ENCODE measurements around the gene ADGRA3. TPM values are rescaled to one million over a fixed set of nuclear protein-coding genes. Genes with fewer than 3 reads are reported as not detected.
A peak's percentile ranks its signal among the peaks of the same experiment; 100 is the strongest.

ADGRA3 gene
- total RNA-seq, 4 donors from 2014 or later = 19.6 to 58.2 (median 35.1) TPM

DNA sequence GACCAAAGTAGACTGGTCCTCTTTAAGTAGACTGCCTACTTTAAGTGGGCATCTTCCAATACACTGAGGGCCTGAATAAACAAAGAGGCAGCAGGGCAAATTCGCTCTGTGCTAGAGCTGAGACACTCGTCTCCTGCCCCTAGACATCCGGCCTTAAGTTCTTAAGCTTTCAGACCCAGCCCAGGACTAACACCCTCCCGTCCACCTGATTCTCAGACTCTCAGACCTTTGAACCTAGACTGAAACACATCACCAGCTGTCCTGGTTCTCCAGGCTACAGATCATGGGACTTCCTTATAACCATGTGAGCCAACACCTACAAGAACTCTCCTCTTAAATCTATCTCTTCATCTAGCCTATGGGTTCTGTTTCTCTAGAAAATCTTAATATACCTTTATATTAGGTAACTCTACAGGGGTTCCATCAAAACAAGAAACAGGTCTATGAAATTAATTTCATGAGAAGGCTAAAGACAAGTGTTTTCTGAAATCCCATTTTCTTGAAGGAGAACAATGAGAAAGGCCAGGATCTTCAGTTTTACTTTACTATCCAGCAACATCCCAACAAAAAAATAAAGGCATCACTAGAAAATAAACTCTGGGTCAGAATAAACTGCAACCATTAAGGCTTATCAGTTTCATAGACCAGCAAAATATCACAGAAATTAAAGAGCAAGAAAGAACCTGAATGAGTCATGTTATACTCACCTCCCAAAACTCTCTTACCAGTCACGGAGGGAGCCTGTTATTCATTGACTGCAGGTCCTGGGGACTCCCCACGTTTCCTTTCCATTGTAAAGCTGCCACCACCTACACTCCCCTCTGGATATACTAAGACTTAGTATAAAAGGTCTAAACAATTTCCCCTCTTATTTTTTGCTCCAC lies 14.8 kb downstream of the ADGRA3 start:
- Histone ChIP-seq H3K4me3 (no peak overlapping the region), H3K27ac (peak overlapping the region in 3 of 4 donors; percentile 51 to 84 (median 75)), H3K4me1 (peaks cover 0 to 21% (median 0%) of the 10 kb centered on the region in 4 donors), H3K27me3 (no peaks in the 10 kb centered on the region), H3K36me3 (no peaks in the 10 kb centered on the region), H3K9me3 (no peaks in the 10 kb centered on the region)
- peak in 1 of 2 donors; percentile 56 for TF ChIP-seq POLR2A (IDR thresholded peaks at IDR 0.05)
- TF ChIP-seq, protein P1, sequence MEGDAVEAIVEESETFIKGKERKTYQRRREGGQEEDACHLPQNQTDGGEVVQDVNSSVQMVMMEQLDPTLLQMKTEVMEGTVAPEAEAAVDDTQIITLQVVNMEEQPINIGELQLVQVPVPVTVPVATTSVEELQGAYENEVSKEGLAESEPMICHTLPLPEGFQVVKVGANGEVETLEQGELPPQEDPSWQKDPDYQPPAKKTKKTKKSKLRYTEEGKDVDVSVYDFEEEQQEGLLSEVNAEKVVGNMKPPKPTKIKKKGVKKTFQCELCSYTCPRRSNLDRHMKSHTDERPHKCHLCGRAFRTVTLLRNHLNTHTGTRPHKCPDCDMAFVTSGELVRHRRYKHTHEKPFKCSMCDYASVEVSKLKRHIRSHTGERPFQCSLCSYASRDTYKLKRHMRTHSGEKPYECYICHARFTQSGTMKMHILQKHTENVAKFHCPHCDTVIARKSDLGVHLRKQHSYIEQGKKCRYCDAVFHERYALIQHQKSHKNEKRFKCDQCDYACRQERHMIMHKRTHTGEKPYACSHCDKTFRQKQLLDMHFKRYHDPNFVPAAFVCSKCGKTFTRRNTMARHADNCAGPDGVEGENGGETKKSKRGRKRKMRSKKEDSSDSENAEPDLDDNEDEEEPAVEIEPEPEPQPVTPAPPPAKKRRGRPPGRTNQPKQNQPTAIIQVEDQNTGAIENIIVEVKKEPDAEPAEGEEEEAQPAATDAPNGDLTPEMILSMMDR (IDR thresholded peaks at IDR 0.05) = no peak
- peak in 1 of 3 donors; percentile 77 for DNase-seq

DNA sequence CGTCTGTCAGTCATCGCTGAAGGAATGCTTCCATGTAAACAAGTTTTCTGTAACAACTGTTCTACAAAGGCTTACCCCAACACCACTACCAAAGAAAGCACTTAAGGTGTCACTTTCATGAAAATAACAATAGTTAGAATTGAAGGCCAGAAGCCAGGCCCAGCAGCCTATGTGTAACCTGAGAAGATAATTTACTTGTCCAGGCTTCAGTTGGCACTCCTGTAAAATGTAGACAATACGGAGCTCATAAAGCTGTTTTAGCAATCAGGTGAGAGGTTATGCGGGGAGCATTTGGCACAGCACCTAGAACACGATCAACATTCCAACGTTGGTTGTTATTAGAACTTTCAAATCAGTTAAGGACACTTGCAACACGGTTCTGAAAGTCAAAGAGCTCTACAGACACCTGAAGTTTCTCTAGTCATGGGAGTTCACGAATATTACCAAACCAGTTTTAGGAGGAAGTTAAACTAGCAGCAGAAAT lies 15.7 kb downstream of the ADGRA3 start:
- H3K27me3 ChIP-seq = no peaks in the 10 kb centered on the region
- TF ChIP-seq, protein P1 (IDR thresholded peaks at IDR 0.05) = no peak
- TF ChIP-seq POLR2A (IDR thresholded peaks at IDR 0.05) = no peak
- H3K36me3 ChIP-seq = no peaks in the 10 kb centered on the region
- no peak overlapping the region for H3K4me3 ChIP-seq
- peak overlapping the region in 3 of 4 donors; percentile 51 to 84 (median 75) for H3K27ac ChIP-seq
- peaks cover 0 to 18% (median 0%) of the 10 kb centered on the region in 4 donors for H3K4me1 ChIP-seq
- DNase-seq = no peak
- no peaks in the 10 kb centered on the region for H3K9me3 ChIP-seq

DNA sequence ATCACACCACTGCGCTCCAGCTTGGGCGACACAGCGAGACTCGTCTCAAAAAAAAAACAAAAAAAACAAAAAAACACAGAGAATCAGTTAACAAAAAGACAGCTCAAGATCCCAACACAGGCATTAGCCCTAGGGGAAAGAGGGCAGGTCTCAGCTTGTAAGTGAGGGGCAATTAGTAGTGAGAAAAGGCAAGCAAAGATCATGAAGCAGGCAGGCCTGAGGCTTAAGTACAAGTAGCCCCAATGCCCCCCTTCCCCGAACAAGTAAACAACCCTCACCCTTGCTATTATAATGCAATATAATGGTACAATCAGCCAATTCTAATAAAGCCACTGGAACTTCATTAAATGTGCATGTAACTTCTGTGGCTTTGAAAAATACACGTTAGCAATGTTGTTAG lies 17.0 kb downstream of the ADGRA3 start:
- Histone ChIP-seq H3K4me3 (no peak overlapping the region), H3K36me3 (no peaks in the 10 kb centered on the region), H3K27me3 (no peaks in the 10 kb centered on the region), H3K27ac (peak overlapping the region in 1 of 4 donors; percentile 84), H3K9me3 (no peaks in the 10 kb centered on the region), H3K4me1 (peaks cover 0 to 18% (median 0%) of the 10 kb centered on the region in 4 donors)
- TF ChIP-seq, protein P1 (IDR thresholded peaks at IDR 0.05) = no peak
- TF ChIP-seq POLR2A (IDR thresholded peaks at IDR 0.05) = no peak
- DNase-seq = no peak

DNA sequence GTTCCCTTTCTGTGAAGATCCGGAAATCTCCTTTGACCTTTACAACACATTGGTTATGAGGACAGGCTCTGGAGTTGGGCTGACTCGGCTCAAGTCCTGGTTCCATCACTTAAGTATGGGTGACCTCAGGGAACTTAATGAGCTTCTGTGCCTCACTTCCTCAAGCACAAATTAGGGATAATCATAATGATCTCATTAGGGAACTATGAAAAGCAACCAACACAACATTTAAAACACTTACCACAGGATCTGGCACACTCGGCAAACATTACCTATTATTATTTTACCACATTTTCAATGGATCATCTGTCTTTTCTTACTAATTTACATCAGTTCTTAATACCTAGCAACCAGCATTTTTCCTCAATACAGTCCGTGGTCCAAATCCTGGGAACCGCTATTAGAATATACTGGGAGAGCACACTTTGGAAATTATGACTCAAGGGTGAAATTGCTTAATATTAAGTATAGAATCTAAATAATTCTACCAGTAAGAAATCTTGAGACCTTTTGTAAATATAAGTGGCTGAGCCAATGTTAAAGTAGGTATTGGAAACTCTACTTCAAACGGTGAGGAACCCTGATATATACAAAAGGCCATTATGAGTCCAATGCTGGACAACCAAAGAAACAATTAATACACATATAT lies 19.6 kb downstream of the ADGRA3 start:
- Histone ChIP-seq H3K4me3 (no peak overlapping the region), H3K27ac (no peak overlapping the region), H3K4me1 (peaks cover 0 to 10% (median 0%) of the 10 kb centered on the region in 4 donors), H3K36me3 (no peaks in the 10 kb centered on the region), H3K27me3 (no peaks in the 10 kb centered on the region), H3K9me3 (no peaks in the 10 kb centered on the region)
- DNase-seq = no peak
- no peak for TF ChIP-seq POLR2A (IDR thresholded peaks at IDR 0.05)
- TF ChIP-seq, protein P1 (IDR thresholded peaks at IDR 0.05) = no peak

DNA sequence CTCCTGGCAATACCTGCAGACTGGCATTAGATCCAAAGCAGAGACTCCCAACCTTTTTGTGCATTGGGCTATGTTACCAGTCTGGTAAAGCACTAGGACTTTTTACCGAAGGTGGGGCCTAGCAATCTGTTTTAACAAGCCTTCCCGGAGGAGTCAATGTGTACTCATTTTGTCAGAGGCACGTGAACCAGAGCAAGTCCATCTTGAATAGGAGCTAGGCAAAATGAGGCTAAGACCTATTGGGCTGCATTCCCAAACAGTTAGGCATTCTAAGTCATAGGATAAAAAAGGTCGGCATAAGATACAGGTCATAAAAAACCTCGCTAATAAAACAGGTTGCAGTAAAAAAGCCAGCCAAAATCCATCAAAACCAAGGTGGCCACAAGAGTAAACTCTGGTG lies 22.3 kb downstream of the ADGRA3 start:
- no peak for TF ChIP-seq POLR2A (IDR thresholded peaks at IDR 0.05)
- TF ChIP-seq, protein P1 (IDR thresholded peaks at IDR 0.05) = no peak

More for the DNA sequence above, 22.3 kb downstream of the ADGRA3 start:
- no peak overlapping the region for H3K27ac ChIP-seq
- no peaks in the 10 kb centered on the region for H3K36me3 ChIP-seq
- H3K4me1 ChIP-seq = peaks cover 0 to 11% (median 0%) of the 10 kb centered on the region in 4 donors
- H3K4me3 ChIP-seq = no peak overlapping the region
- no peak for DNase-seq
- H3K27me3 ChIP-seq = no peaks in the 10 kb centered on the region
- H3K9me3 ChIP-seq = no peaks in the 10 kb centered on the region
